Vagina (tissue), 2 donors: ENCODE results near the gene HNRNPM.

ENCODE experiments used
- CTCF ChIP-seq, 3 experiments: fragments of 450-650 bp in 2 of 3; fragments of 200-600 bp in 1 of 3; sonication (generic) in 1 of 3; IDR thresholded peaks; one replicate each; pipeline ENCODE4 v1.5.1; 2017 to 2019; ENCODE audit warnings: antibody characterized with exemption in 3 of 3, mild to moderate bottlenecking in 2 of 3, moderate library complexity in 2 of 3
- POLR2A ChIP-seq, 2 donors: fragments of 450-650 bp; IDR thresholded peaks; one replicate each; pipeline ENCODE4 v1.6.1; 2017; ENCODE audit warnings: antibody characterized with exemption in 2 of 2, mild to moderate bottlenecking in 2 of 2, moderate library complexity in 2 of 2

- TF ChIP-seq POLR2A (IDR thresholded peaks at IDR 0.05) = no peak
- no peak for TF ChIP-seq CTCF (IDR thresholded peaks at IDR 0.05)
These were observed 67.6 kb downstream of the HNRNPM start for GRCh38 chr19:8512115-8512967.
